ENCODE results near the gene SUN2.

- TF ChIP-seq CTCF (conservative IDR thresholded peaks at IDR 0.05; ENCODE audit: low read depth, low read length) (no peak), EZH2phosphoT487 (IDR thresholded peaks at IDR 0.05; ENCODE audit: borderline replicate concordance, low read length) (no peak)
Observed at GRCh38 chr22:38734421-38735100, 21.2 kb downstream of the SUN2 start.

Measured in PC-3 (cell line).